Measurements from ENCODE around the gene TMEM252.

Gene TMEM252

DNA sequence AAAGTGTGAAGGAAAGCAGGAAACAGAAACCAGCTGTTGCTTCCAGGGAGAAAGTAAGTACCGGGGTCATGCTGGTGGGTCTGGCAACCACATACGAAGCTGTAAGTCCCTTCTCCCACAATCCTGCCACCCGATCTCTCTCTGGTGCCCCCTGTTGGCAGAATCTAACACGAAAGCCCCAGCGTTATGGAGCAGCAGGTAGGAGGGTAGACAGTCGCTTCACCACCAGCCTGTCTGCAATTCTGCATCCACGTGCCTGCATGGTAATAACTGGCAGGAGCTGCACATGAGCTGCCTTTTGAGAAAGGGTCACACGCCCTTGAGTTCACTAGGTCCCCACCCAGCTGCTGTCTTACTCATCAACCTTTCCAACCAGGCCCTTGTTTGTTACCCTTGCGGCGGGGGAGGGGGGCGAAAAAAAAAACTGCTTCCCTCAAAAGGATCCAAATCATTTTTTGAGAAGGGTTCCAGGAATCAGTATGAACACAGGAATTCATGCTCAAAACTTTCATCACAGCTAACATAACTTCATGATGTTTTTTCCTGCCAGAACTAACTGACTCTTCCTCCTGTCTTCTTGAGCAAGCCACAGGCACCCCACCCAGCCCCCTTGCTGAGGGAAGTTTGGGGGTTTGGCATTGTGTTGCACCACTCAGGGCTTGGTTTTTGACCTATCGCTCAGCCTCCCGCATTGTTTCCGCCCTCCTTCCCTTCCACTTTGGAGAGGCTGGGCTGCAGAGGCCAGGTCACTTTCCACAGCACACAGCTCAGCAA, 19.6 kb upstream of the TMEM252 start:
- no peak overlapping the region for H3K4me3 ChIP-seq
- no peak overlapping the region for H3K27ac ChIP-seq
- H3K9me3 ChIP-seq: no peaks in the 10 kb centered on the region
- H3K27me3 ChIP-seq: no peaks in the 10 kb centered on the region
- H3K9ac ChIP-seq: no peak overlapping the region
- no peaks in the 10 kb centered on the region for H3K36me3 ChIP-seq
- no peak overlapping the region for H3K4me2 ChIP-seq
- H4K20me1 ChIP-seq: no peaks in the 10 kb centered on the region
- peaks cover 6% of the 10 kb centered on the region; the same call in 1 of the 2 replicates for H3K4me1 ChIP-seq
- no peak for TF ChIP-seq Cebpa-rat (IDR thresholded peaks at IDR 0.05)

DNA sequence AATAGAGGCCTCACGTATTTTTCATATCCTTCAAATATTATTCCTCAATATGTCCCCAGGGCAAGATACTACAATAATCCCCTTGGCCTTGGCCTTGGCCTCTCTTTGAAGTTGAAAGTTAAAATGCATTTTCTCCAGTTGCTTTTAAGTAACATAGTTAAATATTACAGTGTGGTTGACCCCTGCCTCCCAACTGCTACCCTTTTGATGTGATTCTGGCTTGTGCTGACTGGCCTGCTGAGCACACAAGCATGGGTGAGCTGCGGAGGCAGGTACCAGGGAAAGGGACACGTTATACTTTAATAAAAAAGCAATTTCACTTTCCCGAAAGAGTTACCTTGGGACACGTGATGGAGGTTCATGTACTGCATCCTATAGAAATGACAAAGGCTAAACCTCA, 17.9 kb upstream of the TMEM252 start:
- Histone ChIP-seq H3K27me3 (no peaks in the 10 kb centered on the region), H3K9ac (no peak overlapping the region), H4K20me1 (no peaks in the 10 kb centered on the region), H3K9me3 (no peaks in the 10 kb centered on the region), H3K4me3 (no peak overlapping the region), H3K4me2 (no peak overlapping the region), H3K4me1 (peaks cover 6% of the 10 kb centered on the region; the same call in 1 of the 2 replicates), H3K36me3 (no peaks in the 10 kb centered on the region), H3K27ac (no peak overlapping the region)
- no peak for TF ChIP-seq Cebpa-rat (IDR thresholded peaks at IDR 0.05)

DNA sequence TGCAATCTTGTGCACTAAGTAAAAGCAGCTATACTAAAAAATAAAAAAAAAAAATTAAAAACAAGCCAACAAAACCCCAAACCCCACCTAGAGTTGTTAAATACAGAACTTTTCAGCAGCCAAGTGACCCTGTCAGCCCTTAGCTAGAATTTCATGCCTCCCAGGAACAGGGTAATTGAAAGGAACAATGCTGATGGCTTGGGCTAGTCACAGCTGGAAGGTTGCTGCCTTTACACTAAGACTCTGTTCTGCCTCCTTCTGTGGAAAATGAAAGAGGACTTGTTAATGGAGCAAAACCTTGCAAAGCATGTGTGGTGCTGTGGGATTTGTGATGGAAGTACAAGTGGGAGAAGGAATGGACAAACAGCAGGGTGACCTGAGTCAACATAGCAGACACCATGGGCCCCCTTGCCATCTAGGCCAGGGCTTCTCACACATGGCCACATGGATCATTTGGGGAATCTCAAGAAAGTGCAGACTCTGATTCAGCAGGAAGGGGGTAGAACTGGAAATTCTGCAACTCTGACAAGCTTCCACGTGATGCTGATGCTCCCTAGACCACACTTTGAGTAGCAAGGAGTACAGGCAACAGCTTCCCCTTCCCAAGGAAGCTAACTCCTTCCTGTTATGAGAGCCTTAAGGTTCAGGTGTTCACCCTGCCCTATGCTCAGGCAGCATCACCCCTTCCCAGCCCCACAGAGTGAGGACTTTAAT, 14.9 kb upstream of the TMEM252 start:
- H3K36me3 ChIP-seq: no peaks in the 10 kb centered on the region
- H3K9ac ChIP-seq: no peak overlapping the region
- no peaks in the 10 kb centered on the region for H3K9me3 ChIP-seq
- no peak overlapping the region for H3K27ac ChIP-seq
- H3K4me2 ChIP-seq: no peak overlapping the region
- H3K27me3 ChIP-seq: no peaks in the 10 kb centered on the region
- no peak for TF ChIP-seq Cebpa-rat (IDR thresholded peaks at IDR 0.05)
- H3K4me3 ChIP-seq: no peak overlapping the region
- H4K20me1 ChIP-seq: no peaks in the 10 kb centered on the region
- H3K4me1 ChIP-seq: peaks cover 6% of the 10 kb centered on the region; the same call in 1 of the 2 replicates

DNA sequence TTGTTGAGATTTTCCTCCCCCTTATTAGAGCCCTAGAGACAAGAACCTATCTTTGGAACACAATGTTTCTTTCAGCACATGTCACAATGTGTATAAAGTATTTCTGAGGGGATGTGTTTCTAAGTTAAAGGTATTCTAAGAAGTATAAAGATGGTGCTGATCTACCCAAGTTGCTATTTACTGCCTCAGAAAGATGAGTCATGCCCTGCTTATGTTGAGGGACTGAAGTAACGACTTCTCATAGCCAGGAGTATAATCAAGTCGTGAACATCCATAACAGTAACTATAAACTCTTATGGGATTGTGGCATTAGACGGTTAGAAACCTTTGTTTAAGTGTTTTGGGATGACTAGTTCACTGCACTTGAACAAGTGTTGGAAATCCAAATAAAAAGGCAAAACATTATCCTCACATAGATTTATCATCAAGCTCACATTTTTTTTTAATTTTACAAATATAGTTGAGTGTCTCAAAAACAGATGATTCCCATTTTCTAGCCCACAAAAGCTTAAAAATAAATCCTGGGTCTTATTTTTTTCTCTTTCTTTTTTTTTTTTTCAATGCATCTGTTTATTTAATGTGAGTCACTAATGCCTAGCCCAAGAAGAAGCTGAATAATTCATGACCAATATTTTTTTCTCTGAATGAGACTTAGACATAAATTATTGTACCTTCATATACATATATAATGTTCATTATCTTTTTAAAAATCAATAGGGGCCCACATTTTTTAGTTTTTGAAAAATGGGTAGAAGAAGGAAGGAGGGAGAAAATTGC, 12.2 kb upstream of the TMEM252 start:
- Histone ChIP-seq H3K9me3 (no peaks in the 10 kb centered on the region), H3K27me3 (no peaks in the 10 kb centered on the region), H3K36me3 (no peaks in the 10 kb centered on the region), H3K4me2 (no peak overlapping the region), H3K9ac (no peak overlapping the region), H3K4me3 (no peak overlapping the region), H4K20me1 (no peaks in the 10 kb centered on the region), H3K27ac (no peak overlapping the region), H3K4me1 (peaks cover 7% of the 10 kb centered on the region)
- TF ChIP-seq Cebpa-rat (IDR thresholded peaks at IDR 0.05): no peak

DNA sequence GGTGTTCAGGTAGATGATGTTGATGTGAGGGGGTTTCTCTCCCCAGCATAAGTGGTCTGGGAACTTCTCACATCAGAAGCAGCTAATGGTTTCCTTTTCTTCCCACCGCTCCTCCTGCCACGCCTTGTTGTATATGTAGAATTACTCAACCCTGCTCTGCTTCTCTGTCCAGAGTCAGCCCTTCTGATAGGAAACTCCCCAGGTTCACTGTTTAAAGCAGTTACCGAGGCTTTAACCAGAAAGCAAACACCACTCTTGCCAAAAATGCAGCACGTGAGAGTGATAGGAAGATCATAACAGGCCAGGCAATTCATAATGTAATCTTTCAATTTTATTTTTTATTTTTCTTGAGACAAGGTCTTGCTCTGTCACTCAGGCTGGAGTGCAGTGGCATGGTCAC, 10.5 kb upstream of the TMEM252 start:
- H3K9ac ChIP-seq: no peak overlapping the region
- no peaks in the 10 kb centered on the region for H3K27me3 ChIP-seq
- no peaks in the 10 kb centered on the region for H3K36me3 ChIP-seq
- no peaks in the 10 kb centered on the region for H3K9me3 ChIP-seq
- TF ChIP-seq Cebpa-rat (IDR thresholded peaks at IDR 0.05): no peak
- H4K20me1 ChIP-seq: no peaks in the 10 kb centered on the region
- H3K4me3 ChIP-seq: no peak overlapping the region
- H3K27ac ChIP-seq: no peak overlapping the region
- peaks cover 24% of the 10 kb centered on the region for H3K4me1 ChIP-seq
- H3K4me2 ChIP-seq: no peak overlapping the region

DNA sequence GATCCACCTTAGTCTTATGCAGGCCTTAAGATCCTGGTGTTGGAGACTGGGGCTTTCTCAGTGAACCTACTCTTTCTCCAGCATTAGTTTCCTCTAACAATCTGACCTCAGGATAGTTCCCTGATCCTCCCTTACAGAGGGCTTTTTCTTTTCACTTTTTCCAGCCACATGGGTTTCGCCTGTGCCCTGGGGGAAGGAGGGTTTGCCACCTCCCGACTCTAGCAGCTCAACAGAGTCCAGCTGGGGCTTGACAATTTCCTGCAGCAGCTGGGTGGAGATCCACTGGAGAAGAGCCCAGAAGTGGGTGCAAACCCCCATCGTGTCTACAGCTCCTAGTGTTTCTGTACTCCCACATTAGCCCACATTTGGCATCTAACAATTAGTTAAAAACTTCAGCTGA, 7.6 kb upstream of the TMEM252 start:
- no peak for TF ChIP-seq Cebpa-rat (IDR thresholded peaks at IDR 0.05)
- H3K4me2 ChIP-seq: peak overlapping the region; percentile 81; the same call in 1 of the 2 replicates
- H3K4me3 ChIP-seq: no peak overlapping the region
- no peak overlapping the region for H3K9ac ChIP-seq
- H3K27me3 ChIP-seq: no peaks in the 10 kb centered on the region
- peaks cover 36% of the 10 kb centered on the region for H3K4me1 ChIP-seq
- no peak overlapping the region for H3K27ac ChIP-seq
- H3K9me3 ChIP-seq: no peaks in the 10 kb centered on the region
- H4K20me1 ChIP-seq: no peaks in the 10 kb centered on the region
- no peaks in the 10 kb centered on the region for H3K36me3 ChIP-seq

DNA sequence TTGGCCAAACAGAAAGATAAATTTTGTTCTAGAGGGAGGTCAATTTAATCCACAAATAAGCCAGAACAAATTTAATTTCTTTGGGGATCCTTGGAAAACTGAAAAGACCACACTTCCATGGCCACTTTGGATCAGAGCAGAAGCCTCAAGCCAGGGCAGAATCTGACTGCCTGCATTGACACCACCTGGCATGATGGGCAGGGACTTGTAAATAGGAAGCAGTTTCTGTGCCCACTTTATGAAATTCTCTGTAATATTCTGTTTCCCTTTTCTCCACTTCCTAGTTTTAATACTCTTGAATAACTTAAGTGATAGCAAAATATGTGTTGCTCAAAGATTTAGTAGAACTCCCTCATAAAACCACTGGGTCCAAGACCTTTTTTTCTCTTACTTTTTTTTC, 6.7 kb upstream of the TMEM252 start:
- H3K27me3 ChIP-seq: no peaks in the 10 kb centered on the region
- H3K9me3 ChIP-seq: no peaks in the 10 kb centered on the region
- no peaks in the 10 kb centered on the region for H3K36me3 ChIP-seq
- peak overlapping the region; percentile 78; the same call in 1 of the 2 replicates for H3K27ac ChIP-seq
- H3K4me1 ChIP-seq: peaks cover 36% of the 10 kb centered on the region
- H3K4me2 ChIP-seq: peak overlapping the region; percentile 81
- H3K9ac ChIP-seq: no peak overlapping the region
- TF ChIP-seq Cebpa-rat (IDR thresholded peaks at IDR 0.05): no peak
- no peaks in the 10 kb centered on the region for H4K20me1 ChIP-seq
- no peak overlapping the region for H3K4me3 ChIP-seq

DNA sequence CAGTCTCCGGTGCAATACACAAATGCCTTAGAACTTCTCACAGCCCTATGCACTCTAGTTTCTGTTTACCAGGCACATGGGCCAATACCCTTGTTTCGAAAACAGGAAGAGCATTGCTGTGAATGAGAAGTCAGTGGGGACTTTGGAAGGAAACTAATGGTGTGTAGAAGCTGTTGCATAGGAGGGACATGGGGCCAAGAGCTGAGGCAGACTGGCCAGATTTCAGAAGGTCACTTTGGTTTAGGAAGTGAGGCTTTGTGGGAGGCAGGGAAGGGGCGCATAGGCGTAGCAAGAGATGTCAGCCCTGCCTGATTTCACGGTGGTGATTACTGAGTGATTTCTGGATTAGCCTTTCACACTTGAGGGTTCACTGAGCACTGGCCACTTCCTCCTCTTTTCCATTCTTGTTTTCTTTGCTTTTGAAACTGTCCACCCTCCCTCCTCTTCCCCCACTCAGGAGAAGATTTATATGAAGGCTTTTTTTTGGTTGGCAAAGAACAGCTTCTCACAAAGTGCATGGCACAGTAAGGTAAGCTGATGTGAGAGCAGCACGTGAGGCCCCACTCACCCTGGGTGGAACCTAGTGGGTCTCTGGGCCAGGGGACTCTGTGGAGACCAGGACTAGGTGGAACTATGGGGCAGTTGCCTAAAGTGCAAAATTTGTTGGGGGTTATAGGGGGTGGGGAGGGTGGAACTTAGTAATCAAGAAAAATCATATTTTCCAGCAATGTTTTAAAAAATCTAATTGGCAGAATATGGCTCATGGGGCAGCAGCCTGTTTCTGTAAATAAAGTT, 6.1 kb upstream of the TMEM252 start:
- Histone ChIP-seq H3K9me3 (no peaks in the 10 kb centered on the region), H3K4me3 (peak overlapping the region; percentile 34; the same call in 1 of the 2 replicates), H3K4me1 (peaks cover 37% of the 10 kb centered on the region), H4K20me1 (no peaks in the 10 kb centered on the region), H3K9ac (peak overlapping the region; percentile 37; the same call in 1 of the 2 replicates), H3K4me2 (peak overlapping the region; percentile 81), H3K36me3 (no peaks in the 10 kb centered on the region), H3K27me3 (no peaks in the 10 kb centered on the region), H3K27ac (peak overlapping the region; percentile 78)
- TF ChIP-seq Cebpa-rat (IDR thresholded peaks at IDR 0.05): no peak; the same call in 1 of the 2 replicates

DNA sequence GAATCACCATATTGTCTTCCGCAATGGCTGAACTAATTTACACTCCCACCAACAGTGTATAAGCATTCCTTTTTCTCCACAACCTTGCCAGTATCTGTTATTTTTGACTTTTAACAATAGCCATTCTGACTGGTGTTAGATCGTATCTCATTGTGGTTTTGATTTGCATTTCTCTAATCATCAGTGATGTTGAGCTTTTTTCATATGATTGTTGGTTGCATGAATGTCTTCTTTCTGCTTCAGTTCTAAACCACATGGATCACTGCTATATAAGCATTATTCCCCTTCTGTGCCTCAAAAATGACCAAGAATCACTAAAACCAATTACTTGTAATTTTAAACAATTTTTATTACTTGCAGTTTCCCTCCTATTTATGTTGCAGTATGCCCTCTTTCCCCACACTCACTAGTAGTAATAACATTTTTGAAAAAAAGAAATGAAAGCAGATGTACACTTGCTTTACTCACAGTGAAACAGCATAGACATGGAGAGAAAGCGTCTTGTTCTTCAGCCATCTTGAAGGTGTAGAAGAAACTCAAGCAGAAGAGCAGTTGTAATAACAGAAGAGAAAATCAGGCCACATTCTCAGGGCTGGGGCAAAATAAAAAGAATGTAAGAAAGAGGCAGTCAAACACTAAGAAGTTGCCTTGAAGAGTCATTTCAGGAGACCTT, 4.5 kb upstream of the TMEM252 start:
- H3K9me3 ChIP-seq: no peaks in the 10 kb centered on the region
- H3K4me2 ChIP-seq: no peak overlapping the region
- no peaks in the 10 kb centered on the region for H3K27me3 ChIP-seq
- no peaks in the 10 kb centered on the region for H3K36me3 ChIP-seq
- H3K9ac ChIP-seq: no peak overlapping the region
- H4K20me1 ChIP-seq: no peaks in the 10 kb centered on the region
- H3K4me3 ChIP-seq: no peak overlapping the region
- peaks cover 41% of the 10 kb centered on the region for H3K4me1 ChIP-seq
- H3K27ac ChIP-seq: no peak overlapping the region
- no peak for TF ChIP-seq Cebpa-rat (IDR thresholded peaks at IDR 0.05)
